HepG2 (cell line): ENCODE measurements around the gene FANCF. TPM values are rescaled to one million over a fixed set of nuclear protein-coding genes. Genes with fewer than 3 reads are reported as not detected.

Experiments used
- AHDC1 ChIP-seq: sonication (generic); formaldehyde crosslinking; IDR thresholded peaks from 2 replicates; pipeline ENCODE4 v1.5.1; 2020; ENCODE audit warnings: mild to moderate bottlenecking, missing genetic modification reagents, borderline replicate concordance
- ARID5B ChIP-seq: IDR thresholded peaks from 2 replicates; pipeline ENCODE4 v1.4.0; 2020; ENCODE audit warnings: mild to moderate bottlenecking, missing genetic modification reagents
- ESRRA ChIP-seq: sonication (generic); formaldehyde crosslinking; IDR thresholded peaks from 2 replicates; pipeline ENCODE4 v1.5.1; 2020; ENCODE audit warnings: mild to moderate bottlenecking, low read depth, missing genetic modification reagents
- HNF4G ChIP-seq, 2 experiments: sonication (generic) in 1 of 2; formaldehyde crosslinking in 1 of 2; IDR thresholded peaks; 2 replicates each; pipeline versions ENCODE4 v1.4.0 to v1.6.1; 2011 to 2020; ENCODE audit warnings: borderline replicate concordance in 2 of 2, low read depth in 2 of 2, mild to moderate bottlenecking in 2 of 2, low read length in 1 of 2, missing genetic modification reagents in 1 of 2, moderate library complexity in 1 of 2
- ISX ChIP-seq: sonication (generic); formaldehyde crosslinking; conservative IDR thresholded peaks from 2 replicates; pipeline ENCODE4 v1.5.0; 2020; ENCODE audit warnings: missing genetic modification reagents
- PATZ1 ChIP-seq: sonication (generic); formaldehyde crosslinking; IDR thresholded peaks from 2 replicates; pipeline ENCODE4 v1.4.0; 2020; ENCODE audit warnings: missing genetic modification reagents
- RAD21 ChIP-seq: fragments of 450-650 bp; formaldehyde crosslinking; IDR thresholded peaks from 2 replicates; pipeline ENCODE4 v1.5.0; 2020; ENCODE audit warnings: mild to moderate bottlenecking
- SETDB1 ChIP-seq: sonication (generic); formaldehyde crosslinking; IDR thresholded peaks from 2 replicates; pipeline ENCODE4 v1.5.1; 2020; ENCODE audit warnings: missing genetic modification reagents, mild to moderate bottlenecking, borderline replicate concordance
- SRSF1 ChIP-seq: fragments of 200-400 bp; formaldehyde crosslinking; optimal IDR thresholded peaks from 2 replicates; pipeline ENCODE3; 2017; ENCODE audit warnings: mild to moderate bottlenecking, low read depth, low read length, moderate library complexity
- ZEB1 ChIP-seq: IDR thresholded peaks from 2 replicates; pipeline ENCODE4 v1.6.1; 2012; ENCODE audit warnings: mild to moderate bottlenecking, low read depth, inconsistent platforms; ENCODE audit not compliant: insufficient replicate concordance
- ZSCAN31 ChIP-seq: sonication (generic); formaldehyde crosslinking; IDR thresholded peaks from 2 replicates; pipeline ENCODE4 v1.5.0; 2020; ENCODE audit warnings: low read depth, mild to moderate bottlenecking, missing genetic modification reagents
- polyA plus RNA-seq, 8 experiments: library from polyadenylated mRNA; depleted of rRNA in 3 of 8; stranded (reverse) in 7 of 8; unstranded in 1 of 8; fragments of >200 nt; fragmentation: Illumina TruSeq in 4 of 8; extraction: Trizol in 4 of 8; gene quantifications; 2 replicates each; pipeline versions ENCODE4 v1.2.1 to v1.2.3, GENCODE V29; 2011 to 2016; ENCODE audit warnings: low read depth in 4 of 8, missing spikeins in 1 of 8, mixed read lengths in 1 of 8; ENCODE audit not compliant: insufficient read depth in 1 of 8
- total RNA-seq, 5 experiments: library from RNA; depleted of rRNA; stranded (reverse); fragments of >200 nt; fragmentation: Illumina TruSeq; extraction: Trizol; gene quantifications; 2 replicates each; pipeline ENCODE4 v1.2.3, GENCODE V29; 2016; ENCODE audit warnings: low read depth in 1 of 5

The FANCF gene
- total and polyA plus RNA-seq, 2 of the 13 experiments (the other 11 are each of a cell fraction or from before 2014, with no cell fraction given), result 2.5 to 9.7 TPM

- peak; percentile 48 for TF ChIP-seq PATZ1 (CRISPR knock-in tag)
- TF ChIP-seq SETDB1 (CRISPR knock-in tag), result 0 out of 2 replicates have a peak, but pooled peaks have one; percentile 38
- TF ChIP-seq ZEB1, result peak; percentile 15
- peak; percentile 54; the same call in 1 of the 2 replicates for TF ChIP-seq AHDC1
- TF ChIP-seq ZSCAN31 (CRISPR knock-in tag), result peak; percentile 89
- TF ChIP-seq ISX (CRISPR knock-in tag), result 0 out of 2 replicates have a peak, but pooled peaks have one; percentile 42
- peak; percentile 35; the same call in 1 of the 2 replicates for TF ChIP-seq RAD21 (CRISPR knock-in tag)
- TF ChIP-seq SRSF1, result peak; percentile 83
- TF ChIP-seq ARID5B, result peak; percentile 54
- TF ChIP-seq HNF4G (IDR thresholded peaks at IDR 0.05; ENCODE audit: borderline replicate concordance, low read depth, low read length), result peak; percentile 62; the same call in 1 of the 2 replicates
- no peak for TF ChIP-seq HNF4G (CRISPR knock-in tag; IDR thresholded peaks at IDR 0.05; ENCODE audit: borderline replicate concordance, low read depth)
- peak; percentile 42; the same call in 1 of the 2 replicates for TF ChIP-seq ESRRA (CRISPR knock-in tag)
Observed at GRCh38 chr11:22624742-22625447, 728 bp downstream of the FANCF start (continued).
